GM18858 (cell line): ENCODE measurements around the gene KCNQ5.
"Not testable (repeated sequence)": the region's sequence is repeated elsewhere in the genome, so short reads cannot be mapped to it uniquely, and the experiment has no call there.

Source experiments
- ATAC-seq: cut with Tn5 transposase; IDR thresholded peaks from one replicate; pipeline ENCODE4 v1.9.1; 2021; ENCODE audit not compliant: unreplicated experiment

Gene KCNQ5

GRCh38 chr6:73156793-73157767 is 535.2 kb downstream of the KCNQ5 start:
- ATAC-seq, result no peak

DNA sequence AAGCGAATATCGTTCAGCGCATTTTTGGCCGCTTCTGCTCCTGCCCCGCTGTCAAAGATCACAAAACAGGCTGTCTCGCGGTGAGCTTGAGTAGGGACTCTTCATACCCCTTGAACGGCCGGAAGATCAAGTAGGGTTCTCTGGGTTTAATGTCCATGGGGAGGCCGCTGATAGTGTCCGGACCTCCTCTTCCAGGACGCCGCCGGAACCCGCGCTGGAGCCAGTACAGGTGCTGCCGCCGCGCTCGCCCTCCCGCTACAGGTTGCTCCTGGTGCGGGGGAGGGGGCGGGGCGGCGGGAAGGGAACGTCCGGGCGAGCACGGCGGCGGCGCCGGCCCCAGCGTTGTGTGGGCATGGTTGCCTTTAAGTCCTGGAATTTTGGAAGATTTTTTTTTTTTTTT is 536.0 kb downstream of the KCNQ5 start:
- ATAC-seq, result no peak

GRCh38 chr6:73169111-73169510 is 547.2 kb downstream of the KCNQ5 start:
- no peak for ATAC-seq

- no peak for ATAC-seq
Measured at GRCh38 chr6:73169633-73170032, 547.8 kb downstream of the KCNQ5 start.

- no peak for ATAC-seq
Measured at GRCh38 chr6:73174646-73175045, 552.8 kb downstream of the KCNQ5 start.

DNA sequence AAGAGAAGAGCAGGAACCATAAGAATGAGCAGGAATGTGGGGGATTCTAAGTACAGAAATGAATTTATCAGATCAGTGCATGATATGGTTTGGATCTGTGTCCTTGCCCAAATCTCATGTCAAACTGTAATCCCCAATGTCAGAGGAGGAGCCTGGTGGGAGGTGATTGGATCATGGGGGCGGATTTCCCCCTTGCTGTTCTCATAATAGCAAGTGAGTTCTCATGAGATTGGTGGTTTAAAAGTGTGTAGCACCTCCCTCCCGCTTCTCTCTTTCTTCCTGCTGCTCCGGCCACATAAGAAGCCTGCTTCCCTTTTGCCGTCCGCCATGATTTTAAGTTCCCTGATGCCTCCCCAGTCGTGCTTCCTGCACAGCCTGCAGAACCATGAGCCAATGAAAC is 554.2 kb downstream of the KCNQ5 start:
- ATAC-seq, result no peak

- ATAC-seq, result peak; percentile 43
Measured at GRCh38 chr6:73177221-73177944, 555.5 kb downstream of the KCNQ5 start.

GRCh38 chr6:73180076-73180738 is 558.3 kb downstream of the KCNQ5 start:
- no peak for ATAC-seq

DNA sequence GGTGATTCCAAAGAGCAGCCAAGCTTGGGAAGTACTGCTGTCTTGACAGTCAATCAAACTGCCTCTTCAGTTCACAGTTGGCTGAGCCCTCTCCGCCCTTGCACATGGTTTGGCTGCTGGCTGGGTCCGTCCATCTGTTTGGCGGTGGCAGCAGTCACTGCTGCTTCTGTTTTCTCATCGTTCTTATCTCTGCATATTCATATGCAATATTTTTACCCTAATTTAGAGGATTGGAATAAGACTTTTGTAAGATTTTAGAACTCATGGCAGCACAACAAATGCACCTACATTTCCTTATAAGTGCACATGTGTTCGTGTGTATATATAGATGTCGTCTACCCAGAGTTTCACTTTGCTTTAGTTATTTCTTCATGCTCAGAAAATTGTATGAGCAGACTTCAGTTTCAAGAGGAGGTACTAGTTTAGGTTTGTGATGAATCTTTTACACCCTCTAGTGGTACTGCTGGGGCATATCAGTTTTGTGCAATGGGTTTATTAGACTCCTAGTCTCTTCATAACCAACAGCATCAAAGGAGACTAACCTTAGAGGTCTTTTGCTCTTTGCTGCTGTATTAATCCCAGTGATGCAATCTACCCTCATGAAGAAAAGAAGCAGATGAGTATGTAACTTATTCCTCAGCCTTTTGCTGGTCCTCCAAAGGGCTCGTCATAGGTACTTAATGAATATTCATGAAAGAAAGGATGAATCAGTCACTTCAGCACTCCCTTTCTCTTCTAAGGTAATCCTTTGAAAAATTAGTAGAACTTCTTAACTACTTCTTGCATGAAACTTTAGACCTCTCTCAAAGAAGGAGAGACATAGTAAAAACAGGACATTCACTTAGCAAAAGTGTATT is 559.1 kb downstream of the KCNQ5 start:
- ATAC-seq, result peak; percentile 88

DNA sequence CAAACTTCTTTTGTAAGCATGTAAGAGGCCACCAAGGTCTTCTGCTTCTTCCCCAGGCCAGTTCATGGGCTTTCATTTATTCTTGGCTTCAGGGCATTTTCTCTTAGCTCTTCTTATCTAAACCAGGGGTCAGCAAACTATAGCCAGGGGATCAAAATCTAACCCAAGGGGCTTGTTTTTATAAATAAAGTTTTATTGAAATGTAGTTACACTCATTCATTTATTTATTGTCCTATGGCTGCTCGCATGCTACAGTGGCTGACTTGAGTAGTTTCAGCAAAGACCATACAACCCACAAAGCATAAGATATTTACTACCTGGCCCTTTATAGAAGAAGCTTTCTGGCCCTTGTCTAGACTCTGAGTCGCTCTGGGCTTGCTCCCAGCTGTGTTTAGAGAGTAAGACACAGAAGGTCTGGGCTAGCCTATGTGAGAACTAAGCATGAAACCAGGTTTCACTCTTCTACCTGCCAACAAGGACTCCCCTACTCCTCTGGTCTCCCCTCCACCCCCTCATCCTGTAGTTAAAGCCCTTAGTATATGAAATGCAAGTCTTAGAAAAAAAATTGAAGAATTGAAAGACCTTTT is 560.2 kb downstream of the KCNQ5 start:
- ATAC-seq, result peak; percentile 30

- not testable (repeated sequence) for ATAC-seq
Measured at GRCh38 chr6:73193302-73193701, 571.4 kb downstream of the KCNQ5 start.

DNA sequence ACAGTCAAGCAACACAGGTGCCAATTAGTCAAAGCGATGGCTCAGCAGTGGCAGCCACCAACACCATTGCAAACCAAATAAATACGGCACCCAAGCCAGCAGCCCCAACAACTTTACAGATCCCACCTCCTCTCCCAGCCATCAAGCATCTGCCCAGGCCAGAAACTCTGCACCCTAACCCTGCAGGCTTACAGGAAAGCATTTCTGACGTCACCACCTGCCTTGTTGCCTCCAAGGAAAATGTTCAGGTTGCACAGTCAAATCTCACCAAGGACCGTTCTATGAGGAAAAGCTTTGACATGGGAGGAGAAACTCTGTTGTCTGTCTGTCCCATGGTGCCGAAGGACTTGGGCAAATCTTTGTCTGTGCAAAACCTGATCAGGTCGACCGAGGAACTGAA is 572.9 kb downstream of the KCNQ5 start:
- ATAC-seq, result no peak

DNA sequence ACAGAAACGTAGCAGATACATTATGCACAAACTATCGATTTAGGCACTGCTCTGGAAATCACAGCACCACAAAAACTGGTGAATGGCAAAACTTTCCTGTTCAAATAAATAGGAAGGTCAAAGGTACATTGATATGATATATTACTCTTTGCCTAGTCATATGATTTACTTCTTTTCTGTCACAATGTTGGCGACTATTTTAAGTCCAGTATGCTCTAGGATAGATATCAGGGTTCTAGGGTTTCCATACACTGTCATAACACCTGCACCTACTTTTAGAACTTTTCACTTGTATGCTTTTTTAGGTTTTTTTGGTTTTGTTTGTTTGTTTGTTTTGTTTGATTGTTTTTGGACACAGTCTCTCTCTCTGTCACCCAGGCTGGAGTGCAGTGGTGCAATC is 578.4 kb downstream of the KCNQ5 start:
- no peak for ATAC-seq

GRCh38 chr6:73200735-73201134 is 578.9 kb downstream of the KCNQ5 start:
- no peak for ATAC-seq

- ATAC-seq, result no peak
Measured at GRCh38 chr6:73203098-73203497, 581.2 kb downstream of the KCNQ5 start.

DNA sequence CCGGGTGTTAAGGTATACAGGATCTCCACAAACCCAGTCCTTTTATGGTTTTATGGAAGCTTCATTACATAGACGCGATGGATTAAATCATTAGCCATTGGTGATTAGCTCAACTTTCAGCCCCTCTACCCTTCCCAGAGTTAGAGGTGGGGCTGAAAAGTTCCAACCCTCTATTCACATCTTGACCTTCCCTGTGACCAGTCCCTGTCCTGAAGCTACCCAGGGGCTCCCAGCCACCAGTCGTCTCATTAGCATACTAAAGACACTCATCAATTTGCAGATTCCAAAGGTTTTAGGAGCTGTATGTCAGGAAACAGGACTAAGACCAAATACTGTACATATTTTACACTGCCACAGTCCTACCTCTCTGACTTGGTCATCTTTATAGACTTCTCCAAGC is 582.4 kb downstream of the KCNQ5 start:
- no peak for ATAC-seq

DNA sequence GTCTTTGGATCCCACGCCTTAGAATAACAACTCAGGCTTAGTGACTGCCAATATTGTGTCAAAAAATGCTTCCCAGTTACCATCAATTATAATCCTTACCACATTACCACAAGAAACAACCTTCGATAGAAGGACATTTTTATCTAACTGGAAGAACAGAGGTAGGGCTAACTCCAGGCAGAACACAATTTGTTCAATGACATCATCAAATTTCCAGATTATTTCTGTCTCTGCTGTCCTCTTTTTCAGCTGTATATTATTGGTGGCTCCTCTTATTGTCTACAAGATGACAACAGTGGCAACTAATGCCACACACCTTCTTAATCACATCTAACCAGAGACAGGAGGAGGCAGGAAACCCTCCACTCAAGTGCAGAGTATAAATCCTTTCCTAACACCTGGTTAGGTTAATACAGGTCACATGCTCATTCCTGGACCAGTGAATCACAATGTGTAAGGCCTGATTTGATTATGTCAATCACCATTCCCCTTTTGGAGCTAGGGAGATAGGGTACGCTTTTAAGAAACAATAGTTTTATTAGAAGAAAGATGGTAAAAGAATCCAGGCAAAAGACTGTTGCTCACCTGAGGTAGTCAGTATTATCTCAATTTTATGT is 585.5 kb downstream of the KCNQ5 start:
- no peak for ATAC-seq

DNA sequence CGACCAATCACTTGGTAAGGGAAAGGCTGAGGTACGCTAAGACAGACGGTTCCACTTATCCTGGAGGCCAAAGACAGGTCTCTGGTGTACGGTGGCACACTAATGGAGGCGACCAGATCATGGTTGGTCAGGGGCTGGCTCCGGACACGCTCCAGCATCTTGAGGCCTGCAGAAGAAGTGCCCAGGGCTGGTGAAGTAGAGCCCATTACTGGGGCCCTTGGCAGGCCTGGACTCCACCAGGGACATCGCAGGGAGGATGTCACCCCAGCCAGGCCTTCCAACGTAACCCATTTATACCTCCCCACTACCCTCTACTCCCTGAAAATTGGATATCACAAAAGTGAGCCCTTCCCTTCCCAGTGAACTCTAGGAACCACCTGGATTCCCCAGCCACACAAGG is 587.3 kb downstream of the KCNQ5 start:
- no peak for ATAC-seq

DNA sequence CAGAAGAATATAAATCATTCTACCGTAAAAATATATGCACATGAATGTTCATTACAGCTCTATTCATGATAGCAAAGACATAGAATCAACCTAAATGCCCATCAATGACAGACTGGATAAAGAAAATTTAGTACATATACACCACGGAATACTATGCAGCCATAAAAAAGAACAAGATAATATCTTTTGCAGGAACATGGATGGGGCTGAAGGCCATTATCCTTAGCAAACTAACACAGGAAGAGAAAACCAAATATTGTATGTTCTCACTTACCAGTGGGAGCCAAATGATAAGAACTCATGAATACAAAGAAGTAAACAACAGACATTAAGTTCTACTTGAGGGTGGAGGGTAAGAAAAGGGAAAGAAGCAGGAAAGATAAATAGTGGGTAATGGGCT is 595.0 kb downstream of the KCNQ5 start:
- no peak for ATAC-seq

- ATAC-seq, result no peak
Measured at GRCh38 chr6:73225396-73225795, 603.5 kb downstream of the KCNQ5 start, which contains the start of gene KHDC1L. TSS of gene KHDC1L (minus strand) at chr6:73225496. CDS start at chr6:73225408, 88 bp downstream.
